Measurements from ENCODE around the gene DPH6. TPM values are rescaled to one million over a fixed set of nuclear protein-coding genes. Genes with fewer than 3 reads are reported as not detected.

Gene DPH6
- total RNA-seq, 1 donor from 2014 or later = 7.8 TPM

- Mint-ChIP-seq H3K36me3 (ENCODE audit: low read depth) (peaks cover 2% of the 10 kb centered on the region), H3K27me3 (ENCODE audit: low read depth) (no peaks in the 10 kb centered on the region), H3K9me3 (ENCODE audit: low read depth) (no peaks in the 10 kb centered on the region), H3K27ac (ENCODE audit: unreplicated experiment) (no peak overlapping the region), H3K4me1 (ENCODE audit: low read depth) (peaks cover 5% of the 10 kb centered on the region), H3K4me3 (ENCODE audit: unreplicated experiment) (no peak overlapping the region)
- DNase-seq (ENCODE audit: low spot score) = no peak
- TF ChIP-seq CTCF (IDR thresholded peaks at IDR 0.05) = no peak
These were observed 74.9 kb downstream of the DPH6 start for GRCh38 chr15:35471024-35471423.

- Mint-ChIP-seq H3K4me1 (ENCODE audit: low read depth) (peaks cover under 1% of the 10 kb centered on the region), H3K27ac (ENCODE audit: unreplicated experiment) (no peak overlapping the region), H3K4me3 (ENCODE audit: unreplicated experiment) (no peak overlapping the region), H3K36me3 (ENCODE audit: low read depth) (peaks cover 2% of the 10 kb centered on the region), H3K9me3 (ENCODE audit: low read depth) (no peaks in the 10 kb centered on the region), H3K27me3 (ENCODE audit: low read depth) (no peaks in the 10 kb centered on the region)
- DNase-seq (ENCODE audit: low spot score) = no peak
- no peak for TF ChIP-seq CTCF (IDR thresholded peaks at IDR 0.05)
These were observed 75.5 kb downstream of the DPH6 start for GRCh38 chr15:35470441-35470840.

- Mint-ChIP-seq H3K27ac (ENCODE audit: unreplicated experiment) (no peak overlapping the region), H3K4me1 (ENCODE audit: low read depth) (no peaks in the 10 kb centered on the region), H3K36me3 (ENCODE audit: low read depth) (peaks cover 2% of the 10 kb centered on the region), H3K4me3 (ENCODE audit: unreplicated experiment) (no peak overlapping the region), H3K9me3 (ENCODE audit: low read depth) (no peaks in the 10 kb centered on the region), H3K27me3 (ENCODE audit: low read depth) (no peaks in the 10 kb centered on the region)
- DNase-seq (ENCODE audit: low spot score) = no peak
- no peak for TF ChIP-seq CTCF (IDR thresholded peaks at IDR 0.05)
These were observed 79.5 kb downstream of the DPH6 start for GRCh38 chr15:35466476-35466875.

GRCh38 chr15:35465783-35466182, 80.2 kb downstream of the DPH6 start:
- Mint-ChIP-seq H3K4me3 (ENCODE audit: unreplicated experiment) (no peak overlapping the region), H3K4me1 (ENCODE audit: low read depth) (no peaks in the 10 kb centered on the region), H3K36me3 (ENCODE audit: low read depth) (peaks cover 2% of the 10 kb centered on the region), H3K9me3 (ENCODE audit: low read depth) (no peaks in the 10 kb centered on the region), H3K27me3 (ENCODE audit: low read depth) (no peaks in the 10 kb centered on the region), H3K27ac (ENCODE audit: unreplicated experiment) (no peak overlapping the region)
- no peak for TF ChIP-seq CTCF (IDR thresholded peaks at IDR 0.05)
- no peak for DNase-seq (ENCODE audit: low spot score)

- Mint-ChIP-seq H3K36me3 (ENCODE audit: low read depth) (no peaks in the 10 kb centered on the region), H3K27me3 (ENCODE audit: low read depth) (no peaks in the 10 kb centered on the region), H3K9me3 (ENCODE audit: low read depth) (no peaks in the 10 kb centered on the region), H3K4me3 (ENCODE audit: unreplicated experiment) (no peak overlapping the region), H3K4me1 (ENCODE audit: low read depth) (no peaks in the 10 kb centered on the region), H3K27ac (ENCODE audit: unreplicated experiment) (no peak overlapping the region)
- no peak for TF ChIP-seq CTCF (IDR thresholded peaks at IDR 0.05)
- DNase-seq (ENCODE audit: low spot score) = no peak
These were observed 85.3 kb downstream of the DPH6 start for GRCh38 chr15:35460616-35461015.
